GM19351 (cell line): ENCODE data around the gene FAM47E.

Experiments used
- ATAC-seq: cut with Tn5 transposase; IDR thresholded peaks from one replicate; pipeline ENCODE4 v1.9.1; 2021; ENCODE audit warnings: mild to moderate bottlenecking, moderate library complexity; ENCODE audit not compliant: unreplicated experiment

Gene FAM47E

GRCh38 chr4:76251441-76252270 is at the start of gene FAM47E:
Gene FAM47E (plus strand): TSS chr4:76251721. CDS start chr4:76251747, 26 bp downstream.
- ATAC-seq, result no peak

GRCh38 chr4:76203541-76203940 is 48.0 kb upstream of the FAM47E start:
- no peak for ATAC-seq

- ATAC-seq, result no peak
Observed at GRCh38 chr4:76204936-76205335, 46.6 kb upstream of the FAM47E start.

GRCh38 chr4:76205476-76205875 is 46.0 kb upstream of the FAM47E start:
- no peak for ATAC-seq

- ATAC-seq, result no peak
Observed at GRCh38 chr4:76206222-76206942, 45.1 kb upstream of the FAM47E start.

- ATAC-seq, result no peak
Observed at GRCh38 chr4:76207549-76207948, 44.0 kb upstream of the FAM47E start.

GRCh38 chr4:76208005-76208765 is 43.3 kb upstream of the FAM47E start:
- ATAC-seq, result no peak

- no peak for ATAC-seq
Observed at GRCh38 chr4:76209881-76210280, 41.6 kb upstream of the FAM47E start.

GRCh38 chr4:76210452-76210851 is 41.1 kb upstream of the FAM47E start:
- no peak for ATAC-seq

- no peak for ATAC-seq
Observed at GRCh38 chr4:76211769-76212708, 39.5 kb upstream of the FAM47E start.

- ATAC-seq, result no peak
Observed at GRCh38 chr4:76212851-76213414, 38.6 kb upstream of the FAM47E start.

- peak; percentile 74 for ATAC-seq
Observed at GRCh38 chr4:76213415-76214176, 37.9 kb upstream of the FAM47E start, which contains the start of gene SCARB2. Gene SCARB2 (minus strand): TSS chr4:76213824. CDS start chr4:76213543, 281 bp downstream.

GRCh38 chr4:76214177-76214675 is 37.3 kb upstream of the FAM47E start:
- ATAC-seq, result peak; percentile 6

GRCh38 chr4:76215077-76215476 is 36.4 kb upstream of the FAM47E start:
- ATAC-seq, result no peak

GRCh38 chr4:76216524-76216923 is 35.0 kb upstream of the FAM47E start:
- ATAC-seq, result no peak

- ATAC-seq, result no peak
Observed at GRCh38 chr4:76216975-76217814, 34.3 kb upstream of the FAM47E start.

GRCh38 chr4:76219299-76220055 is 32.0 kb upstream of the FAM47E start:
- no peak for ATAC-seq
